Measurements from ENCODE around the gene TREH. TPM values are rescaled to one million over a fixed set of nuclear protein-coding genes. Genes with fewer than 3 reads are reported as not detected.

Gene TREH
- total RNA-seq, 1 donor from 2014 or later, result not detected

- Mint-ChIP-seq H3K4me1 (ENCODE audit: low read depth, unreplicated experiment) (no peaks in the 10 kb centered on the region), H3K27ac (ENCODE audit: unreplicated experiment) (no peak overlapping the region), H3K4me3 (ENCODE audit: unreplicated experiment) (no peak overlapping the region), H3K9me3 (ENCODE audit: unreplicated experiment) (peaks cover 4% of the 10 kb centered on the region), H3K36me3 (ENCODE audit: unreplicated experiment) (no peaks in the 10 kb centered on the region), H3K27me3 (ENCODE audit: unreplicated experiment) (no peaks in the 10 kb centered on the region)
- TF ChIP-seq, protein P1, sequence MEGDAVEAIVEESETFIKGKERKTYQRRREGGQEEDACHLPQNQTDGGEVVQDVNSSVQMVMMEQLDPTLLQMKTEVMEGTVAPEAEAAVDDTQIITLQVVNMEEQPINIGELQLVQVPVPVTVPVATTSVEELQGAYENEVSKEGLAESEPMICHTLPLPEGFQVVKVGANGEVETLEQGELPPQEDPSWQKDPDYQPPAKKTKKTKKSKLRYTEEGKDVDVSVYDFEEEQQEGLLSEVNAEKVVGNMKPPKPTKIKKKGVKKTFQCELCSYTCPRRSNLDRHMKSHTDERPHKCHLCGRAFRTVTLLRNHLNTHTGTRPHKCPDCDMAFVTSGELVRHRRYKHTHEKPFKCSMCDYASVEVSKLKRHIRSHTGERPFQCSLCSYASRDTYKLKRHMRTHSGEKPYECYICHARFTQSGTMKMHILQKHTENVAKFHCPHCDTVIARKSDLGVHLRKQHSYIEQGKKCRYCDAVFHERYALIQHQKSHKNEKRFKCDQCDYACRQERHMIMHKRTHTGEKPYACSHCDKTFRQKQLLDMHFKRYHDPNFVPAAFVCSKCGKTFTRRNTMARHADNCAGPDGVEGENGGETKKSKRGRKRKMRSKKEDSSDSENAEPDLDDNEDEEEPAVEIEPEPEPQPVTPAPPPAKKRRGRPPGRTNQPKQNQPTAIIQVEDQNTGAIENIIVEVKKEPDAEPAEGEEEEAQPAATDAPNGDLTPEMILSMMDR (IDR thresholded peaks at IDR 0.05; ENCODE audit: partially characterized antibody, unreplicated experiment), result no peak
- DNase-seq, result no peak
Observed at GRCh38 chr11:118649941-118650340, 29.5 kb downstream of the TREH start.

GRCh38 chr11:118648291-118648690 is 31.2 kb downstream of the TREH start:
- Mint-ChIP-seq H3K27me3 (ENCODE audit: unreplicated experiment) (no peaks in the 10 kb centered on the region), H3K9me3 (ENCODE audit: unreplicated experiment) (peaks cover 4% of the 10 kb centered on the region), H3K36me3 (ENCODE audit: unreplicated experiment) (no peaks in the 10 kb centered on the region), H3K4me1 (ENCODE audit: low read depth, unreplicated experiment) (no peaks in the 10 kb centered on the region), H3K4me3 (ENCODE audit: unreplicated experiment) (no peak overlapping the region), H3K27ac (ENCODE audit: unreplicated experiment) (no peak overlapping the region)
- DNase-seq, result no peak
- TF ChIP-seq, protein P1 (IDR thresholded peaks at IDR 0.05; ENCODE audit: partially characterized antibody, unreplicated experiment), result no peak

DNA sequence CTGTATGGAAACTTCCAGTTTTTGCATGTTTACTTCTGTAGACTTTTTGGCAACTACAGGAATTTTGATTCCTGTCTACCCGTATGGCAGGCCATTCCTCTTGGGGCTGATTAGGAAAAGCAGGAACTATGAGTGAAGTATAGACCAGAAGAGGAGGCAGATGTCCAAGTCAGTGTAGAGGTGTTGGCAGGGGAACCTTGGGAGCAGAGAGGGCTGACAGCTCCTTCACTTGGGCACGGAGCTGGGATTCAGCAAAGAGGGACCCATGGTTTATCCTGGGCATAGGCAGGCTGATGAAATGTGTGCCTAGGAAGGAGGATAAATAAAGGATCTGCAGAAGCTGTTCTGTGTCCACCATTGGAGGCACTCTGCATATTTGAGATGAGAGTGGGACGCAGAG is 33.1 kb downstream of the TREH start:
- peaks cover 2% of the 10 kb centered on the region for H3K27me3 Mint-ChIP-seq (ENCODE audit: unreplicated experiment)
- no peak for DNase-seq
- TF ChIP-seq, protein P1 (IDR thresholded peaks at IDR 0.05; ENCODE audit: partially characterized antibody, unreplicated experiment), result no peak
- no peak overlapping the region for H3K27ac Mint-ChIP-seq (ENCODE audit: unreplicated experiment)
- no peaks in the 10 kb centered on the region for H3K36me3 Mint-ChIP-seq (ENCODE audit: unreplicated experiment)
- peaks cover 4% of the 10 kb centered on the region for H3K9me3 Mint-ChIP-seq (ENCODE audit: unreplicated experiment)
- H3K4me3 Mint-ChIP-seq (ENCODE audit: unreplicated experiment), result no peak overlapping the region
- H3K4me1 Mint-ChIP-seq (ENCODE audit: low read depth, unreplicated experiment), result no peaks in the 10 kb centered on the region

GRCh38 chr11:118645066-118645715 is 34.3 kb downstream of the TREH start:
- Mint-ChIP-seq H3K27me3 (ENCODE audit: unreplicated experiment) (peaks cover 2% of the 10 kb centered on the region), H3K36me3 (ENCODE audit: unreplicated experiment) (no peaks in the 10 kb centered on the region), H3K4me3 (ENCODE audit: unreplicated experiment) (no peak overlapping the region), H3K9me3 (ENCODE audit: unreplicated experiment) (peaks cover 4% of the 10 kb centered on the region), H3K27ac (ENCODE audit: unreplicated experiment) (no peak overlapping the region), H3K4me1 (ENCODE audit: low read depth, unreplicated experiment) (peaks cover under 1% of the 10 kb centered on the region)
- TF ChIP-seq, protein P1 (IDR thresholded peaks at IDR 0.05; ENCODE audit: partially characterized antibody, unreplicated experiment), result no peak
- DNase-seq, result no peak

DNA sequence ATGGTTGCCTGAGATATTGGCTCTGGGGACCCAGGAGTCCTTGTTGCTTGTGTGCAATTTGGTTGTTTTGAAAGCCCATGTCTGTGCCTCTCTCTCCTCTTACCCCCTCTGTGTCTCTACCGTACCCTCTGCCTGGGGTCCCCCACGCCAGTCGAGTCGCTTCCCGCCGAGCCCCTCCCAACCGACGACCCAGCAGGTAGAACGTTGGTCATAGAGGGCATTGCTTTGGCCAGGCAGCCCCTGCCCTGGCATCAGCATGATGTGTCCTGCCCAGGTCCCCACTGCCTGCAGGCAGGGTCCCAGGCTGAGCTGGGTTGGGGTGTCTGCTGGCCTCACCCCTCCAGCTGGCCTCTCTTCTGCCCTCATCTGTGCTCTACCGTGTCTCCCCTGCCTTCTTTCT is 35.0 kb downstream of the TREH start:
- Mint-ChIP-seq H3K27me3 (ENCODE audit: unreplicated experiment) (peaks cover 4% of the 10 kb centered on the region), H3K4me3 (ENCODE audit: unreplicated experiment) (no peak overlapping the region), H3K4me1 (ENCODE audit: low read depth, unreplicated experiment) (peaks cover 1% of the 10 kb centered on the region), H3K27ac (ENCODE audit: unreplicated experiment) (no peak overlapping the region), H3K9me3 (ENCODE audit: unreplicated experiment) (peaks cover 4% of the 10 kb centered on the region), H3K36me3 (ENCODE audit: unreplicated experiment) (no peaks in the 10 kb centered on the region)
- TF ChIP-seq, protein P1 (IDR thresholded peaks at IDR 0.05; ENCODE audit: partially characterized antibody, unreplicated experiment), result no peak
- DNase-seq, result no peak

All from glutamatergic neuron (in vitro differentiated cells).